HepG2 (cell line): ENCODE measurements around the gene RAB23. TPM values are rescaled to one million over a fixed set of nuclear protein-coding genes. Genes with fewer than 3 reads are reported as not detected.

Experiments used
- ATAC-seq: fragments of 200-7000 bp; cut with Tn5 transposase; 3 replicates; pipeline ENCODE4 v1.9.1; 2020; ENCODE audit warnings: mild to moderate bottlenecking, moderate library complexity
- BruUV-seq: library from RNA; stranded (reverse); fragments of 400-500 nt; replicated peaks from 2 replicates; lab custom pipeline; 2021; lab: Mats Ljungman, UMichigan
- CTCF ChIA-PET: fragments of 300-600 bp; formaldehyde crosslinking; extraction: SDS; loops from one replicate; lab custom pipeline; 2021; ENCODE audit warnings: low total read pairs, inconsistent platforms, low intra/inter-chr PET ratio; lab: Yijun Ruan, JAX
- POLR2A ChIA-PET: fragments of 350-600 bp; sonication (Branson Sonifier 250); formaldehyde crosslinking; loops from one replicate; lab custom pipeline; 2020; ENCODE audit warnings: antibody characterized with exemption, inconsistent platforms; lab: Yijun Ruan, JAX
- DNase-seq: peaks from one replicate; pipeline ENCODE4 v3.0.0-alpha.2; 2015; ENCODE audit warnings: low spot score
- FAIRE-seq: peaks from 3 replicates; lab custom pipeline; 2011; peaks lifted over from hg19 to GRCh38; lab: Jason Lieb, UNC
- H2AFZ ChIP-seq: one replicate; pipeline ENCODE4 v1.6.1; 2011; ENCODE audit warnings: low read length, inconsistent platforms
- H3K27ac ChIP-seq: fragments of 300-600 bp; 3 replicates; pipeline ENCODE4 v1.8.0; 2011; ENCODE audit warnings: mixed run types, mild to moderate bottlenecking, mixed read lengths, low read length, inconsistent platforms; ENCODE audit not compliant: insufficient read depth; ENCODE audit errors: extremely low read length
- H3K27me3 ChIP-seq, 2 experiments: fragments of 200-600 bp in 1 of 2; 2 replicates in 1 of 2; 3 replicates in 1 of 2; pipeline versions ENCODE4 v1.6.0 to v1.8.0; 2011; ENCODE audit warnings: low read length in 2 of 2, mild to moderate bottlenecking in 2 of 2, moderate library complexity in 2 of 2, inconsistent platforms in 1 of 2; ENCODE audit not compliant: insufficient read depth in 2 of 2, control insufficient read depth in 1 of 2
- H3K36me3 ChIP-seq, 2 experiments: fragments of 200-600 bp in 1 of 2; replicated peaks in 1 of 2; 2 replicates in 1 of 2; 3 replicates in 1 of 2; pipeline versions ENCODE4 v1.5.1 to v1.8.0; 2011; ENCODE audit warnings: low read length in 2 of 2, inconsistent platforms in 1 of 2; ENCODE audit not compliant: insufficient read depth in 2 of 2, control insufficient read depth in 1 of 2
- H3K4me1 ChIP-seq: 2 replicates; pipeline ENCODE4 v1.5.1; 2012; ENCODE audit warnings: low read length, inconsistent platforms; ENCODE audit not compliant: insufficient read depth
- H3K4me2 ChIP-seq: 2 replicates; pipeline ENCODE4 v1.6.0; 2011; ENCODE audit warnings: low read depth, low read length, inconsistent platforms
- H3K4me3 ChIP-seq, 3 experiments: fragments of 200-600 bp in 1 of 3; sonication (generic), shearing (Covaris generic) in 1 of 3; replicated peaks in 1 of 3; 2 replicates each; pipeline ENCODE4 v1.5.1; 2011 to 2016; ENCODE audit warnings: low read length in 3 of 3, inconsistent platforms in 2 of 3, low read depth in 2 of 3, mild to moderate bottlenecking in 2 of 3, control low read depth in 1 of 3, mixed read lengths in 1 of 3; ENCODE audit not compliant: insufficient read depth in 1 of 3
- H3K79me2 ChIP-seq: one replicate; pipeline ENCODE4 v1.6.1; 2011; ENCODE audit warnings: low read length, inconsistent platforms; ENCODE audit not compliant: insufficient read depth
- H3K9ac ChIP-seq: 2 replicates; pipeline ENCODE4 v1.6.0; 2011; ENCODE audit warnings: mild to moderate bottlenecking, low read depth, low read length, inconsistent platforms; ENCODE audit not compliant: insufficient read depth
- H3K9me3 ChIP-seq: 2 replicates; pipeline ENCODE4 v1.5.1; 2012; ENCODE audit warnings: mild to moderate bottlenecking, low read length
- H4K20me1 ChIP-seq: 2 replicates; pipeline ENCODE4 v1.6.0; 2011; ENCODE audit warnings: inconsistent platforms, mild to moderate bottlenecking, low read length, moderate library complexity; ENCODE audit not compliant: insufficient read depth
- ATF3 ChIP-seq: sonication (generic); formaldehyde crosslinking; IDR thresholded peaks from 2 replicates; pipeline ENCODE4 v1.4.0; 2020; ENCODE audit warnings: missing genetic modification reagents
- CEBPB ChIP-seq: IDR thresholded peaks from 2 replicates; pipeline ENCODE4 v1.6.1; 2011; ENCODE audit warnings: low read depth, low read length, improper control_type of control experiment, borderline replicate concordance
- CEBPG ChIP-seq: IDR thresholded peaks from 2 replicates; pipeline ENCODE4 v1.6.1; 2016
- CREM ChIP-seq, 2 experiments: sonication (generic) in 1 of 2; formaldehyde crosslinking in 1 of 2; IDR thresholded peaks; 2 replicates each; pipeline versions ENCODE4 v1.4.0 to v1.6.1; 2016 to 2020; ENCODE audit warnings: antibody characterized with exemption in 1 of 2, mild to moderate bottlenecking in 1 of 2, missing genetic modification reagents in 1 of 2
- DR1 ChIP-seq: sonication (generic); formaldehyde crosslinking; IDR thresholded peaks from 2 replicates; pipeline ENCODE4 v1.8.0; 2021; ENCODE audit warnings: mild to moderate bottlenecking, missing genetic modification reagents, inconsistent platforms
- FOSL1 ChIP-seq: sonication (generic); formaldehyde crosslinking; IDR thresholded peaks from 2 replicates; pipeline ENCODE4 v1.9.0; 2021; ENCODE audit warnings: missing genetic modification reagents, borderline replicate concordance
- KLF6 ChIP-seq: IDR thresholded peaks from 2 replicates; pipeline ENCODE4 v1.8.0; 2016; ENCODE audit warnings: missing biosample characterization, missing genetic modification reagents
- MED8 ChIP-seq: sonication (generic); formaldehyde crosslinking; IDR thresholded peaks from 2 replicates; pipeline ENCODE4 v1.8.1; 2023; ENCODE audit warnings: mild to moderate bottlenecking, missing genetic modification reagents; ENCODE audit not compliant: insufficient replicate concordance
- NFIC ChIP-seq: IDR thresholded peaks from 2 replicates; pipeline ENCODE4 v1.6.1; 2012; ENCODE audit warnings: mild to moderate bottlenecking, low read length, inconsistent platforms
- PHF20 ChIP-seq: sonication (generic); formaldehyde crosslinking; IDR thresholded peaks from 2 replicates; pipeline ENCODE4 v1.5.0; 2020; ENCODE audit warnings: mild to moderate bottlenecking, missing genetic modification reagents
- SMARCE1 ChIP-seq: fragments of 450-650 bp; IDR thresholded peaks from 2 replicates; pipeline ENCODE4 v1.6.1; 2017; ENCODE audit warnings: borderline replicate concordance
- SNAPC5 ChIP-seq: sonication (generic); formaldehyde crosslinking; IDR thresholded peaks from 2 replicates; pipeline ENCODE4 v1.8.1; 2023; ENCODE audit warnings: mild to moderate bottlenecking, missing genetic modification reagents, borderline replicate concordance
- TAF1 ChIP-seq: sonication (generic); formaldehyde crosslinking; IDR thresholded peaks from 2 replicates; pipeline ENCODE4 v1.4.0; 2020; ENCODE audit warnings: missing genetic modification reagents
- XBP1 ChIP-seq: sonication (generic); formaldehyde crosslinking; IDR thresholded peaks from 2 replicates; pipeline ENCODE4 v1.5.0; 2020; ENCODE audit warnings: missing genetic modification reagents
- ZNF292 ChIP-seq: sonication (generic); formaldehyde crosslinking; IDR thresholded peaks from 2 replicates; pipeline ENCODE4 v1.8.1; 2022; ENCODE audit warnings: mild to moderate bottlenecking, low read depth, missing genetic modification reagents, borderline replicate concordance
- WGBS: methylation state at CpG from one replicate; pipeline ENCODE4 v1.1.6; 2017; ENCODE audit warnings: low lambda C conversion rate; 5-methylcytosine and 5-hydroxymethylcytosine counted together
- in situ Hi-C: cut with HindIII; loops from 2 replicates; pipeline ENCODE4 v1.10.0; 2017; ENCODE audit warnings: low pct_unique_long_range_greater_than_20kb; ENCODE audit not compliant: extremely low pct_ligation_motif_present
- intact Hi-C: fragments of 100-400 bp; cut with micrococcal nuclease; formaldehyde crosslinking; loops from one replicate; pipeline ENCODE4 v1.10.0; 2022; ENCODE audit not compliant: unreplicated experiment
- polyA plus RNA-seq, 8 experiments: library from polyadenylated mRNA; depleted of rRNA in 3 of 8; stranded (reverse) in 7 of 8; unstranded in 1 of 8; fragments of >200 nt; fragmentation: Illumina TruSeq in 4 of 8; extraction: Trizol in 4 of 8; gene quantifications; 2 replicates each; pipeline versions ENCODE4 v1.2.1 to v1.2.3, GENCODE V29; 2011 to 2016; ENCODE audit warnings: low read depth in 4 of 8, missing spikeins in 1 of 8, mixed read lengths in 1 of 8; ENCODE audit not compliant: insufficient read depth in 1 of 8
- total RNA-seq, 5 experiments: library from RNA; depleted of rRNA; stranded (reverse); fragments of >200 nt; fragmentation: Illumina TruSeq; extraction: Trizol; gene quantifications; 2 replicates each; pipeline ENCODE4 v1.2.3, GENCODE V29; 2016; ENCODE audit warnings: low read depth in 1 of 5
- TF ChIP-seq, protein P1 (sequence below): sonication (generic); formaldehyde crosslinking; IDR thresholded peaks from 2 replicates; pipeline ENCODE4 v1.4.0; 2020; ENCODE audit warnings: missing genetic modification reagents
- TF ChIP-seq, protein P2 (sequence below): sonication (generic); formaldehyde crosslinking; IDR thresholded peaks from 2 replicates; pipeline ENCODE4 v1.4.0; 2020; ENCODE audit warnings: missing genetic modification reagents, borderline replicate concordance
- TF ChIP-seq, protein P3 (sequence below), 2 experiments: sonication (generic) in 1 of 2; formaldehyde crosslinking in 1 of 2; IDR thresholded peaks; 2 replicates each; pipeline versions ENCODE4 v1.5.1 to v1.6.1; 2011 to 2020; ENCODE audit warnings: borderline replicate concordance in 1 of 2, low read depth in 1 of 2, low read length in 1 of 2, mild to moderate bottlenecking in 1 of 2, missing genetic modification reagents in 1 of 2, moderate library complexity in 1 of 2

RAB23 gene
- total and polyA plus RNA-seq, 2 of the 13 experiments (the other 11 are each of a cell fraction or from before 2014, with no cell fraction given) = 5.5 to 16.4 TPM

DNA sequence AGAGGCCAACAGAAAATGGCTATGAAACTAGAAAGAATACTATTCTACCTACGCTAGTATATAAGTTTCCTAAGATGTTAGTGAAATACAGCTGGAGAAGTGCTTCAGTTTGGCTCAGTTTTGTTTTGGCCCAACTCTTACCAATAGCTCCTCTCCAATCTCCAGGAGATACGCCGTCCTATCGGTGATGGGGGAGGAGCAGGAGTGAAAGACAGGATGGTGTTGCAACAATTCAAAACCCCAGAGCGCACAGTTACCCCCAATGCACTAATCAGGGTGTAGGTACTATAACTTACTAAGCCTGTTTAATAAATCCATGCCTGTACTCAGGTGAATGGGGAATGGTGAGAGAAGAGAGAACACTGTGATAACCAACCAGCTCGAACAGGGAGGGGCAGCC is 24.2 kb upstream of the RAB23 start:
- Histone ChIP-seq H2AFZ (no peak overlapping the region), H3K27ac (no peak overlapping the region), H3K27me3 (no peaks in the 10 kb centered on the region), H3K4me1 (no peaks in the 10 kb centered on the region), H3K4me3 (no peak overlapping the region), H3K9me3 (no peaks in the 10 kb centered on the region), H4K20me1 (no peaks in the 10 kb centered on the region), H3K9ac (no peak overlapping the region), H3K36me3 (no peaks in the 10 kb centered on the region), H3K79me2 (no peaks in the 10 kb centered on the region), H3K4me2 (no peak overlapping the region)
- DNase-seq (no peak), ATAC-seq (no peak; the same call in 2 of the 3 replicates), FAIRE-seq (no peak)
- CTCF ChIA-PET = no interaction called here
- in situ Hi-C loops (no loop called here), intact Hi-C loops (no loop called here)
- no TSS peak for BruUV-seq
- 26% methylated on average over 6 of the region's 6 CpGs for WGBS
- POLR2A ChIA-PET = no interaction called here
- TF ChIP-seq, protein P1, sequence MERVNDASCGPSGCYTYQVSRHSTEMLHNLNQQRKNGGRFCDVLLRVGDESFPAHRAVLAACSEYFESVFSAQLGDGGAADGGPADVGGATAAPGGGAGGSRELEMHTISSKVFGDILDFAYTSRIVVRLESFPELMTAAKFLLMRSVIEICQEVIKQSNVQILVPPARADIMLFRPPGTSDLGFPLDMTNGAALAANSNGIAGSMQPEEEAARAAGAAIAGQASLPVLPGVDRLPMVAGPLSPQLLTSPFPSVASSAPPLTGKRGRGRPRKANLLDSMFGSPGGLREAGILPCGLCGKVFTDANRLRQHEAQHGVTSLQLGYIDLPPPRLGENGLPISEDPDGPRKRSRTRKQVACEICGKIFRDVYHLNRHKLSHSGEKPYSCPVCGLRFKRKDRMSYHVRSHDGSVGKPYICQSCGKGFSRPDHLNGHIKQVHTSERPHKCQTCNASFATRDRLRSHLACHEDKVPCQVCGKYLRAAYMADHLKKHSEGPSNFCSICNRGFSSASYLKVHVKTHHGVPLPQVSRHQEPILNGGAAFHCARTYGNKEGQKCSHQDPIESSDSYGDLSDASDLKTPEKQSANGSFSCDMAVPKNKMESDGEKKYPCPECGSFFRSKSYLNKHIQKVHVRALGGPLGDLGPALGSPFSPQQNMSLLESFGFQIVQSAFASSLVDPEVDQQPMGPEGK (CRISPR knock-in tag) = no peak
- no peak for TF ChIP-seq FOSL1 (CRISPR knock-in tag)
- TF ChIP-seq SNAPC5 = no peak
- no peak for TF ChIP-seq TAF1 (CRISPR knock-in tag)
- no peak for TF ChIP-seq XBP1 (CRISPR knock-in tag)
- TF ChIP-seq CREM (IDR thresholded peaks at IDR 0.05) = no peak
- no peak for TF ChIP-seq CREM (CRISPR knock-in tag; IDR thresholded peaks at IDR 0.05)
- TF ChIP-seq, protein P2, sequence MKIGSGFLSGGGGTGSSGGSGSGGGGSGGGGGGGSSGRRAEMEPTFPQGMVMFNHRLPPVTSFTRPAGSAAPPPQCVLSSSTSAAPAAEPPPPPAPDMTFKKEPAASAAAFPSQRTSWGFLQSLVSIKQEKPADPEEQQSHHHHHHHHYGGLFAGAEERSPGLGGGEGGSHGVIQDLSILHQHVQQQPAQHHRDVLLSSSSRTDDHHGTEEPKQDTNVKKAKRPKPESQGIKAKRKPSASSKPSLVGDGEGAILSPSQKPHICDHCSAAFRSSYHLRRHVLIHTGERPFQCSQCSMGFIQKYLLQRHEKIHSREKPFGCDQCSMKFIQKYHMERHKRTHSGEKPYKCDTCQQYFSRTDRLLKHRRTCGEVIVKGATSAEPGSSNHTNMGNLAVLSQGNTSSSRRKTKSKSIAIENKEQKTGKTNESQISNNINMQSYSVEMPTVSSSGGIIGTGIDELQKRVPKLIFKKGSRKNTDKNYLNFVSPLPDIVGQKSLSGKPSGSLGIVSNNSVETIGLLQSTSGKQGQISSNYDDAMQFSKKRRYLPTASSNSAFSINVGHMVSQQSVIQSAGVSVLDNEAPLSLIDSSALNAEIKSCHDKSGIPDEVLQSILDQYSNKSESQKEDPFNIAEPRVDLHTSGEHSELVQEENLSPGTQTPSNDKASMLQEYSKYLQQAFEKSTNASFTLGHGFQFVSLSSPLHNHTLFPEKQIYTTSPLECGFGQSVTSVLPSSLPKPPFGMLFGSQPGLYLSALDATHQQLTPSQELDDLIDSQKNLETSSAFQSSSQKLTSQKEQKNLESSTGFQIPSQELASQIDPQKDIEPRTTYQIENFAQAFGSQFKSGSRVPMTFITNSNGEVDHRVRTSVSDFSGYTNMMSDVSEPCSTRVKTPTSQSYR (CRISPR knock-in tag) = peak; percentile 41; the same call in 1 of the 2 replicates
- no peak for TF ChIP-seq SMARCE1
- TF ChIP-seq, protein P3, sequence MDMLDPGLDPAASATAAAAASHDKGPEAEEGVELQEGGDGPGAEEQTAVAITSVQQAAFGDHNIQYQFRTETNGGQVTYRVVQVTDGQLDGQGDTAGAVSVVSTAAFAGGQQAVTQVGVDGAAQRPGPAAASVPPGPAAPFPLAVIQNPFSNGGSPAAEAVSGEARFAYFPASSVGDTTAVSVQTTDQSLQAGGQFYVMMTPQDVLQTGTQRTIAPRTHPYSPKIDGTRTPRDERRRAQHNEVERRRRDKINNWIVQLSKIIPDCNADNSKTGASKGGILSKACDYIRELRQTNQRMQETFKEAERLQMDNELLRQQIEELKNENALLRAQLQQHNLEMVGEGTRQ (IDR thresholded peaks at IDR 0.05; ENCODE audit: low read depth, low read length) = no peak
- TF ChIP-seq, protein P3 (CRISPR knock-in tag; IDR thresholded peaks at IDR 0.05; ENCODE audit: borderline replicate concordance) = no peak
- TF ChIP-seq ZNF292 (CRISPR knock-in tag) = no peak
- TF ChIP-seq CEBPB = peak; percentile 19; the same call in 1 of the 2 replicates
- TF ChIP-seq KLF6 (CRISPR knock-in tag) = no peak
- TF ChIP-seq ATF3 = no peak
- TF ChIP-seq DR1 (CRISPR knock-in tag) = no peak
- 0 out of 2 replicates have a peak, but pooled peaks have one; percentile 15 for TF ChIP-seq CEBPG (CRISPR knock-in tag)
- no peak for TF ChIP-seq MED8 (CRISPR knock-in tag)
- no peak for TF ChIP-seq PHF20
- no peak for TF ChIP-seq NFIC
